Mesendoderm (in vitro differentiated cells): ENCODE measurements around the gene GOLM1.

ENCODE experiments used
- DNase-seq: peaks from one replicate; pipeline ENCODE4 v3.0.0; 2013
- H2AK5ac ChIP-seq: 2 replicates; pipeline ENCODE4 v1.6.1; 2013; ENCODE audit warnings: low read length, inconsistent platforms
- H2BK120ac ChIP-seq: 2 replicates; pipeline ENCODE4 v1.6.1; 2013; ENCODE audit warnings: low read depth, mild to moderate bottlenecking, low read length, moderate library complexity, mixed read lengths
- H2BK15ac ChIP-seq: replicated peaks from 2 replicates; pipeline ENCODE4 v1.6.1; 2013; ENCODE audit warnings: low read depth, mild to moderate bottlenecking, moderate library complexity
- H2BK5ac ChIP-seq: 2 replicates; pipeline ENCODE4 v1.6.1; 2013; ENCODE audit warnings: low read length, inconsistent platforms
- H3K18ac ChIP-seq: 2 replicates; pipeline ENCODE4 v1.6.1; 2013; ENCODE audit warnings: mild to moderate bottlenecking, low read length, mixed read lengths
- H3K23ac ChIP-seq: one replicate; pipeline ENCODE4 v1.6.1; 2013; ENCODE audit warnings: low read length
- H3K27ac ChIP-seq: 2 replicates; pipeline ENCODE4 v1.5.1; 2013; ENCODE audit warnings: low read depth, mild to moderate bottlenecking, inconsistent platforms, low read length, moderate library complexity
- H3K27me3 ChIP-seq: 2 replicates; pipeline ENCODE4 v1.6.1; 2013; ENCODE audit warnings: low read length, control low read depth, mild to moderate bottlenecking, inconsistent platforms; ENCODE audit not compliant: insufficient read depth, poor library complexity
- H3K36me3 ChIP-seq: 2 replicates; pipeline ENCODE4 v1.6.1; 2013; ENCODE audit warnings: low read length, inconsistent platforms; ENCODE audit not compliant: control insufficient read depth, insufficient read depth
- H3K4ac ChIP-seq: one replicate; pipeline ENCODE4 v1.6.1; 2013; ENCODE audit warnings: low read depth, mild to moderate bottlenecking, low read length, moderate library complexity
- H3K4me1 ChIP-seq: 2 replicates; pipeline ENCODE4 v1.6.1; 2013; ENCODE audit warnings: low read depth, low read length, inconsistent platforms; ENCODE audit not compliant: control insufficient read depth
- H3K4me2 ChIP-seq: 2 replicates; pipeline ENCODE4 v1.6.1; 2013; ENCODE audit warnings: low read length
- H3K4me3 ChIP-seq: 2 replicates; pipeline ENCODE4 v1.5.1; 2013; ENCODE audit warnings: mild to moderate bottlenecking, low read length
- H3K56ac ChIP-seq: one replicate; pipeline ENCODE4 v1.6.1; 2013; ENCODE audit warnings: low read length
- H3K79me1 ChIP-seq: 2 replicates; pipeline ENCODE4 v1.6.1; 2013; ENCODE audit warnings: low read length, inconsistent platforms
- H3K79me2 ChIP-seq: 2 replicates; pipeline ENCODE4 v1.6.1; 2013; ENCODE audit warnings: mild to moderate bottlenecking, low read length; ENCODE audit not compliant: control insufficient read depth, insufficient read depth
- H3K9ac ChIP-seq: 2 replicates; pipeline ENCODE4 v1.6.1; 2013; ENCODE audit warnings: low read length, inconsistent platforms
- H4K5ac ChIP-seq: one replicate; pipeline ENCODE4 v1.6.1; 2013; ENCODE audit warnings: low read length
- H4K8ac ChIP-seq: one replicate; pipeline ENCODE4 v1.6.1; 2013; ENCODE audit warnings: low read depth, mild to moderate bottlenecking, control low read depth, low read length, moderate library complexity
- WGBS: extraction: QIAGEN DNeasy Blood & Tissue Kit; methylation state at CpG from one replicate; pipeline ENCODE4 v1.1.7; 2013; ENCODE audit warnings: low lambda C conversion rate, missing lambda C conversion rate; ENCODE audit not compliant: insufficient coverage; ENCODE audit errors: extremely low coverage; 5-methylcytosine and 5-hydroxymethylcytosine counted together

The GOLM1 gene

GRCh38 chr9:86042199-86042978, 57.0 kb downstream of the GOLM1 start:
- H3K27me3 ChIP-seq, result no peaks in the 10 kb centered on the region
- no peak overlapping the region for H3K9ac ChIP-seq
- H2BK120ac ChIP-seq, result no peak overlapping the region
- no peak overlapping the region for H4K8ac ChIP-seq
- H2AK5ac ChIP-seq, result no peak overlapping the region
- H3K56ac ChIP-seq, result no peak overlapping the region
- no peak overlapping the region for H3K4me3 ChIP-seq
- H3K4me1 ChIP-seq, result no peaks in the 10 kb centered on the region
- H2BK15ac ChIP-seq, result no peak overlapping the region
- DNase-seq, result no peak
- H3K4ac ChIP-seq, result no peak overlapping the region
- no peaks in the 10 kb centered on the region for H3K36me3 ChIP-seq
- H3K27ac ChIP-seq, result no peak overlapping the region
- no peak overlapping the region for H2BK5ac ChIP-seq
- no peak overlapping the region for H3K4me2 ChIP-seq
- no peaks in the 10 kb centered on the region for H3K79me2 ChIP-seq
- H3K79me1 ChIP-seq, result no peaks in the 10 kb centered on the region
- H4K5ac ChIP-seq, result no peak overlapping the region
- H3K23ac ChIP-seq, result no peak overlapping the region
- no CpG with 5 or more reads among the region's 5 CpGs for WGBS
- H3K18ac ChIP-seq, result no peak overlapping the region

- Histone ChIP-seq H4K8ac (no peak overlapping the region), H3K79me1 (no peaks in the 10 kb centered on the region), H2AK5ac (no peak overlapping the region), H3K27me3 (no peaks in the 10 kb centered on the region), H3K23ac (no peak overlapping the region), H4K5ac (no peak overlapping the region), H3K4me1 (no peaks in the 10 kb centered on the region), H3K56ac (no peak overlapping the region), H3K79me2 (no peaks in the 10 kb centered on the region), H3K4me2 (no peak overlapping the region), H3K9ac (no peak overlapping the region), H3K4me3 (no peak overlapping the region), H2BK120ac (no peak overlapping the region), H3K27ac (no peak overlapping the region), H3K36me3 (no peaks in the 10 kb centered on the region), H2BK5ac (no peak overlapping the region), H3K18ac (no peak overlapping the region), H2BK15ac (no peak overlapping the region), H3K4ac (no peak overlapping the region)
- no peak for DNase-seq
- no CpG with 5 or more reads among the region's 8 CpGs for WGBS
Observed at GRCh38 chr9:86041311-86041741, 58.0 kb downstream of the GOLM1 start.

- H3K4me1 ChIP-seq, result no peaks in the 10 kb centered on the region
- WGBS, result no CpG with 5 or more reads among the region's 3 CpGs
- H3K18ac ChIP-seq, result no peak overlapping the region
Observed at GRCh38 chr9:86040861-86041155, 58.5 kb downstream of the GOLM1 start.

GRCh38 chr9:86039991-86040860, 59.1 kb downstream of the GOLM1 start:
- Histone ChIP-seq H3K4ac (no peak overlapping the region), H2AK5ac (no peak overlapping the region), H3K56ac (no peak overlapping the region), H3K4me2 (no peak overlapping the region), H3K27ac (no peak overlapping the region), H3K79me1 (no peaks in the 10 kb centered on the region), H2BK15ac (no peak overlapping the region), H3K9ac (no peak overlapping the region), H3K18ac (no peak overlapping the region), H3K27me3 (no peaks in the 10 kb centered on the region), H3K79me2 (no peaks in the 10 kb centered on the region), H3K23ac (no peak overlapping the region), H2BK120ac (no peak overlapping the region), H3K4me3 (no peak overlapping the region), H2BK5ac (no peak overlapping the region), H4K8ac (no peak overlapping the region), H4K5ac (no peak overlapping the region), H3K4me1 (no peaks in the 10 kb centered on the region), H3K36me3 (no peaks in the 10 kb centered on the region)
- no peak for DNase-seq
- WGBS, result no CpG with 5 or more reads among the region's 12 CpGs

More at GRCh38 chr9:86040861-86041155, 58.5 kb downstream of the GOLM1 start:
- no peaks in the 10 kb centered on the region for H3K79me2 ChIP-seq
- no peak overlapping the region for H3K4me2 ChIP-seq
- H3K79me1 ChIP-seq, result no peaks in the 10 kb centered on the region
- H2BK5ac ChIP-seq, result no peak overlapping the region
- H3K27me3 ChIP-seq, result no peaks in the 10 kb centered on the region
- H4K8ac ChIP-seq, result no peak overlapping the region
- H2AK5ac ChIP-seq, result no peak overlapping the region
- H3K4me3 ChIP-seq, result no peak overlapping the region
- H3K23ac ChIP-seq, result no peak overlapping the region
- H3K56ac ChIP-seq, result no peak overlapping the region
- no peak overlapping the region for H2BK120ac ChIP-seq
- H3K4ac ChIP-seq, result no peak overlapping the region
- H4K5ac ChIP-seq, result no peak overlapping the region
- DNase-seq, result no peak
- H3K27ac ChIP-seq, result no peak overlapping the region
- H2BK15ac ChIP-seq, result no peak overlapping the region
- no peaks in the 10 kb centered on the region for H3K36me3 ChIP-seq
- no peak overlapping the region for H3K9ac ChIP-seq

- no peak overlapping the region for H2BK120ac ChIP-seq
- H3K4ac ChIP-seq, result no peak overlapping the region
- H3K79me2 ChIP-seq, result no peaks in the 10 kb centered on the region
- H3K9ac ChIP-seq, result no peak overlapping the region
- no peak overlapping the region for H3K23ac ChIP-seq
- DNase-seq, result no peak
- H2BK5ac ChIP-seq, result no peak overlapping the region
- H3K56ac ChIP-seq, result no peak overlapping the region
- H4K5ac ChIP-seq, result no peak overlapping the region
- peaks cover 4% of the 10 kb centered on the region for H3K36me3 ChIP-seq
- no peak overlapping the region for H3K27ac ChIP-seq
- no CpG with 5 or more reads among the region's 9 CpGs for WGBS
- no peak overlapping the region for H4K8ac ChIP-seq
- no peak overlapping the region for H3K4me2 ChIP-seq
- no peak overlapping the region for H2AK5ac ChIP-seq
- H3K4me3 ChIP-seq, result no peak overlapping the region
- H2BK15ac ChIP-seq, result no peak overlapping the region
- no peaks in the 10 kb centered on the region for H3K27me3 ChIP-seq
- no peak overlapping the region for H3K18ac ChIP-seq
- H3K79me1 ChIP-seq, result no peaks in the 10 kb centered on the region
- H3K4me1 ChIP-seq, result no peaks in the 10 kb centered on the region
Observed at GRCh38 chr9:86036555-86036954, 62.8 kb downstream of the GOLM1 start.
